GM21515 (cell line): ENCODE measurements around the gene PCDH9.
"Not testable (repeated sequence)": the region's sequence is repeated elsewhere in the genome, so short reads cannot be mapped to it uniquely, and the experiment has no call there.

ENCODE experiments used
- ATAC-seq: cut with Tn5 transposase; IDR thresholded peaks from one replicate; pipeline ENCODE4 v1.9.1; 2021; ENCODE audit not compliant: unreplicated experiment

The PCDH9 gene

DNA sequence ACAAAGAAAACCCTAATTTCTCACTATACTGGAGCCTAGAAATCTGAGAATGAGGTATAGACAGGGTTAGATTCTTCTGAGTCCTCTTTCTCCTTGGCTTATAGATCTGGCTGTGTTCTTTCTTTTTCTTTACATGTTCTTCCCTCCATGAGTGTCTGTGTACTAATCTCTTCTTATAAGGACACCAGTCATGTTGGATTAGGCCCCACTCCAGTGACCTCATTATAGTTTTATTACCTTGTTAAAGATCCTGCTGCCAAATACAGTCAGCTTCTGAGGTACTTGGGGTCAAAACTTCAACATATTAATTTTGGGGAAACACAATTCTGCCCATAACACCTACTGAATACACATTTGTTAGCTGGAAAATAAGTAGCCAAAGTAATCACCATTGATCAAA lies 302.6 kb downstream of the PCDH9 start:
- ATAC-seq = no peak

DNA sequence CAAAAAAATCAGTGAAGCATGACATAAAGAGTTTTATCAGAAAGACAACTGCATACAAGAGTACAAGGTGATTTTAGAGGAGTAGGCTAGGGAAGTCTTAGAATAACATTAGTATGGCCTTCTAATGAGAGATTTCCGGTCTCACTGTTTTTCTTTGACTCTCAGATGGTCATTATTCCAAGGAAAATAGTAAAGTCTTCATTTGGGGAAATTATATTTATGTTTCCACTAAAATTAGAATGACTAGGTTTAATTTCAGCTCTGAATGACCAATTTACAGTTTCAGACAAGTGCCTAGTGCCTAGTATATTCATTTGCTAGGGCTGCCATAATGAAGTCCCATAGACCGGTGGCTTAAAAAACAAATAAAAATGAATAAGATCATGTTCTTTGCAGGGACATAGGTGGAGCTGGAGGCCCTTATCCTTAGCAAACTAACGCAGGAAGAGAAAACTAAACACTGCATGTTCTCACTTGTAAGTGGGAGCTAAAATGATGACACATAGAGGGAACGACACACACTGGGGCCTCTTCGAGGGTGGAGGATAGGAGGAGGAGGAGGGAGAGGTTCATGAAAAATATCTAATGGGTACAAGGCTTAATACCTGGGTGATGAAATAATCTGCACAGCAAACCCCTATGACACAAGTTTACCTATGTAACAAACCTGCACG lies 303.1 kb downstream of the PCDH9 start:
- ATAC-seq = no peak

DNA sequence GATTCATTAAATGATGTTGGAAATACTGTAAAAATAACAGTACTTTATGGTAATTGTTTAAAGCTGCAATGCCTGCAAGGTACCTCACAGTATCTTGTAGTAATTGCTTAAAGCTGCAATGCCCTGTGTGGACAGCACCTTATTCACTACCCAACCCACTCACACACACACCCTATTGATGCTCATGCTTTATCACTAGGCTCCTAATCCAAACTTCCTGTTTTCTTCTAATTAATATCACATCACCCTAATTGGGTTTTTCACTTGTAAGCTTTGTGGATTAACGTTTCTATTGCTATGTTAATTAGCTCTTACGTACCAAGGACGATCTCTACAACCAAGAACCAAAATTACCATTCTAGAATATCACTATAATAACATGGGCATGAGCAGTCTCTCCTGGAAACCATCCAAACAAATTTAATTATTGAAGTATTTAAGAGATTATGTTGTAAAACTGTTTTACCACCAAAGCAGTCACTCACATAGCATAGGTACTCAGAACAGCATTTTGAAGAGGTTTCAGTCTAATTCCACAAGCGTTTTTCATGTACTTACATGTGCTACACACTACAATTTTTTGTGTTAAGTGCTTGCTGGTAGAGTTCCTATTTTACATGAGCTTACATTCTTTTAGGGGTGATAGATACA lies 303.8 kb downstream of the PCDH9 start:
- ATAC-seq = no peak

DNA sequence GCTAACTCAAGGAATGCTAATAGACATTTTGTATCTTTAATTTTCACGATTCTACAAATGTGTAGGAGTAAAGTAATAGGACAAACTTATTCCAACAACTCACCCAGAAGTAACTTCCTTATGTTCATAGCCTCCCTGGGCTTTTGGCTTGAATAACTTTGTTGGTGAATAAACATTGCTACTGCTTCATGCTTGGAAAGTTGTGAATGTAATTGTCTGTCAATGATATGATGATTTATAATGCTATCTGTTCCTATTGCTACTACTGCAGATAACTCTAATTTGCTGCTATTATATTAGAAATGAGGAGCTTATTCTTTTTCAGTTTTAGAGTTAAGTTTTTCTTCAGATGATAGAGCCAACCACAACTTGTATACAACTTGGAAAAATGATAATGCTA lies 307.7 kb downstream of the PCDH9 start:
- ATAC-seq = no peak

DNA sequence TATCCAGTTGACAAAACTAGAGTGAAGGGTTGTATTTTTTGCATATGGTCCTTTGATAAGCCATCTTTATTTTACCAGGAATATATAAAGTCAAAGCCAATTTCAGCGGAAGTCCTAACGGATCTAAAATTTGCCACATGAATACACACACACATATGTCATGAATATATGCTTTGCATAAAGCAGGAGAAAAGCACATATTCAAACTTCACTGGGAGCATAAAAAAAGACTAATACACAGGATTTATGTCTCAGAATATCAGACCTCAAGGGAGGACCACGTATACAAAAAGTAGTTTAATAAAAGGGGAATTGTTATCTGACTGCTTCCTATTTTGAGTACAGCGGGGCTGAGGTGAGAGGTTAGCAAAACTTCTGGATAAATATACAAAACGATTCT lies 308.7 kb downstream of the PCDH9 start:
- ATAC-seq = no peak

DNA sequence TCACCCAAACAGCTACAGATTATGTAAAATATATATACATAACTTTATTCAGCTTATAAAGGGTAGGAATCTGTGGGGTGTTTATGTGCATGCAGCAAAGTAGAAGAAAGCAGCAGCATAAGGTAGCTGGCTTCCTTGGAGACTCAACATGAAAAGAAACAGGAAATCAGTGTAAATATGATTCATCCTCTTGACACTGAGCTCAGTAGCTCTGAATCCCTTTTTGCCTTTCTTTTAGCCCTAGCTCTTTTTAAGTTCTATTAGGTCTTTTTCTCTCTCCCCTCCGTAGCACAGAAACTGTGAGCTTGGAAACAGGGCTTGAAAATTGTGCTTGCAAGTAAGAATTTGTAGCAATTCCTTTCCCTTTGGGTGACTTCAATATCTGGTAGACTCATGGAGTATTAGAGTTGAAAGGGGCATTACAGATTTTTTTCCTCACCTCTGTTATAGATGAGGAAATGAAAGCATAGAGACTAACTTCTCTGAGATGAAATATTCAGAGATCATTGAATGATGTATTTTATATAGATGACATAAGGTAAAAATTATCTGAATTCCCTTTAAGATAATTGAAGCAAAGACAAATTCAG lies 314.4 kb downstream of the PCDH9 start:
- no peak for ATAC-seq

DNA sequence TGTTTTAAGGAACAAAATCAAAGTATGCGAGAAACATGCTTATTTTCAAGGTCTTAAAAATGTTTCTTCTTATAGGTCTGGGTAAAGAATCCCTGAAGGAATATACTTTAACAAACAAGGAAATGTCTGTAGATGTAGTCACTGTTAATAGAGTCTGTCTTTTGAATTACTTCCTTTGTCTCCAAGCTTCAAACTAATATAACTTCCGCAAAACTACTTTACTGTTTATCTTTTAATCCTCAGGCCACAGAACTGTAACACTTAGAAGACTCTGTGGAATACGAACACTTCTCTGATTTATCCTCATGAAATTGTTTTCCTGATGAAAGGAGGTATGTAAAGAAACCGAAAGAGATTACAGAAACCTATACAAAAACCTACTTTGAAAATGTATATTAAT lies 316.0 kb downstream of the PCDH9 start:
- no peak for ATAC-seq

DNA sequence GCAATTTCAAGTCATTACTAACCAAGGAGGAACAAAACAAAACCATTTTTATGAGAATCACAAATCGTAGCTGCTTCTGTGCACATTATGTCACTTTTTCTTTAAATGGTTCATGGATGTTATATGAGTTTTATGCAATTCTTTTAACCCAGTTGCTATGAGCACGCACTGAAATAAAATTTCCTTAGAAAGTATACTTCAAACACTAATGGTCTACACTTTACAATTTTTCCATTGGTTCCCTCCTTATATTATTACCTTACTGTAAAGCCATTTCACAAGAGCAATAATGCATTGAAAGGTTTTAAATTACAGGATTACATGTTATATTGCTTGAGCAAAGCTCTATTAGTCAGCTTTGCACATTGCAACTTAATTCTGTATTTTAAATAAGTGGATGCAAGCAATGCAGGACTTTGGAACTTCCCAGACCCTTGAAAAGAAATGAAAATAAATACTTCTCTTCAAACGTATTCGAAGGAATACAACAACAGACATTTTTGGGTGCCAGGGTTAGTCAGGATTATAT lies 318.7 kb downstream of the PCDH9 start:
- no peak for ATAC-seq

DNA sequence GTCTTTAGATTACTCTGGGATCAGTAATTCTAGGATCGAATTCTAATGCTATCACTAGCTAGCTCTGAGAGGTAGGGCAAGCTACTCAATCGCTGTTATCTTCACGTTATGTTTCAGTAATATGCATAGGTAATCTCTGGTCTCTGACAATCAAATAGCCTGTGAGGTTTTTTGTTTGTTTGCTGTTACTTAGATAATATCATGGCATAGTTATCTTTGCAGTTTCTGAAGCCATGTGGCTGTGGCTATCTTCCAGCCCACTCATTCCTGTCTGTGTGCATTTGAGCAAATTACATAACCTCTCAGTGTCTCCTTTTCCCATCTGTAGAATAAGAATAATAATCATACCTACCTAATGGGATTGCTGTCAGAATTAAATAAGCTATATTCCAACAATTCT lies 330.2 kb downstream of the PCDH9 start:
- no peak for ATAC-seq

DNA sequence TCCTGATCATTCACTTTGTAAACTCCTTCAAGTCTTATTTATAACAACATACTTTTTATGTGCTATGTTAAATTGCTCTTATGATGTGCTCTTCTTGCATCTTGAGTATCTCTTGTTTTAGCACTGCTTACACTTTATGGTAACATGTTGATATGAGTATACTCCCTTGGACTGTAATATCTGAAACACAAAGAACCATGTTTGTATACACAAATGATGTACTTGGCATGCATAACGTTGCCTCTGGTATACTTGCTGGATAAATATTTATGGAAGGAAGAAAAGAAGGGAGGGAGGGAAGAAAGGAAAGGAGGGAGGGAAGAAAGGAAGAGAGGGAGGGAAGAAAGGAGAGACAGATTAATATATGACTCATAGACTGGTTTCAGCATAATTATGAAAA lies 333.2 kb downstream of the PCDH9 start:
- ATAC-seq = no peak

DNA sequence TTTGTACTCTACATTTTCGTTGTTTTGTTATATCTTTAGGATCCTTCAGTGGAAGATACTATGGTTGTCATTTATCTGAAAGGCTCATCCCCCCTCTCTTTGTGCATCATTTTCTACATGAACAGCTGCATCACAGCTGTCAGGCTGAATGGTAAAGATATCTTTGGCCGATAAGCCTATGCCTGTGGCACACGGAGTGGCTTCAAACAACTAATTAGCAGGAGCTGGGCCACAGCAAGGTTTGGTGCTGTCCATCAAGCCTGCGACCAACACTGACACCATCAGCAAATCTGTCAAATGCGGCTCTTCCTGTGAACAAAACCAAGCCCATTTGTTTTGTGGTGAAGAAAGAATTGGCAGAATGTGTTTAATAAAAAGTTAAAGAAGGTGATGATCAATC lies 334.4 kb downstream of the PCDH9 start:
- no peak for ATAC-seq

DNA sequence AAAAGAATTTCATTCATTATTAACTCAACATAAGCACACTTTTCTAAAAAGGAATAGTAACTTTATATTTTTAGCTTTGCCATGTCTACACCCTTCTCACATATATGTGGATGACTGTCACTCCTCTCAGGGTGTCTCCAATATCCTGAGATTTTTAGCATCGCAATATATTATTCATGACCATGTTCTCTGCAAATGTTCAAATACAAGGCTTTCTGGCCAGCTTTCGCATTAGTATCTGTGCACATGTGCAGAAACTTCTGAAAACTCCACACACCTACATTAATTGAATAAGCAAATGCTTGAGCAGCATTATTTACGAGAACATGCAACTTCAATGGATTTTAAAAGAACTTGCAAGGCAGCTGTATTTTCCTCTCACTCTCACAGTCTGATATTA lies 334.8 kb downstream of the PCDH9 start:
- no peak for ATAC-seq

DNA sequence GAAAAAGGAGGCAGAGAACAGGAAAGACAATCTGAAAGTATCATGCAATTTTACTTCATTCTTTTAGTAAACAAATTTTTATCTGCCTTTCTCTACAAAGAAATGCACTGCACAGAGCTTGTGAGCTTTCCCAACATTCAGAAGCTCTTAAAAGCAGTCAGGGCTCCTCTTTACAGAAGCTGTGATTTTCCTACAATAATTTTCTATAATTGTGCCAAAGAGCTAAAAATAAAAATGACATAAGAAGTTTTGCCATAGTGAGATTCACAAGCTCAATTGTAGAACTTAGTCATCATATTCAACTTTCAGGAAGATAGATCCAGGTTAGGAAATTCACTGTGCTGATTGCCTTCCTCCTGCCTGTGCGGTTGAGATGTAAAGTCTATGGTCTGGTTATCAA lies 341.4 kb downstream of the PCDH9 start:
- ATAC-seq = no peak

DNA sequence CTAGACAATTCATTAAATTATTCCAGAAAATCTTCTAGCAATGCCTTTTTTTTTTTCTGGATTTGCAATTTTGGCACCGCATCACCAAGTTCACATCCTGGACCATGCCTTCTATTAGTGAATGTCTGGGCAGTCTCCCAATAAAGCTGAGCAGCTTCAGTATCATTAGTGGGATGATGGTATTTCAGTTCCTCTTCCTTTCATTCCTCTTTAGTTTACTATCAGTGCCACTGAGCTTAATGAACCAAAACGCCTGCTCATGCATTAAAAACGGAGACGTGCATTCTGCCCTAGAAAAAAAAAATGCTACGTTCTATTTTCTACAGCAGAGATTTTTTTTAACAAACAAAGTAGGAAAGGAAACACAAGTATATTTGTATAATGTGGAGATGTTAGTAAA lies 343.0 kb downstream of the PCDH9 start:
- ATAC-seq = no peak

DNA sequence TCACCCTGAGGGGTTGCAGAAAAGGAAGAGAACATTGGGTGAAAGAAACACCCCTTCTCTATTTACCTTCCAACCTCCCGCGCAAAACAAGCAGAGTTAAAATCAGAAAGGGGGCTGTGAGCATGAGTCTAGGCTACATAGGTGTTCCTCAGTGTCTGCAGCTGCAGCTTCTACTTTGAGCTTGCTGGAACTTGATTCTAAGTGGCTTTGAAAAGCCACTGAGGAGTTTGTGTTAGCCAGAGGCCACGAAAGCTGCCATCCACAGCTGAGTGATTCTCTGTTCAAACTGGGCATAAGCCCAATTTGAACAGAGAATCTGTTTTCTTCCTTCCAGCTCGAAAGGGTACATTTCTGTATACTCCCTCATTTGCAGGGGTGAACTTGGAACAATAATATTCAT lies 343.9 kb downstream of the PCDH9 start:
- ATAC-seq = no peak

DNA sequence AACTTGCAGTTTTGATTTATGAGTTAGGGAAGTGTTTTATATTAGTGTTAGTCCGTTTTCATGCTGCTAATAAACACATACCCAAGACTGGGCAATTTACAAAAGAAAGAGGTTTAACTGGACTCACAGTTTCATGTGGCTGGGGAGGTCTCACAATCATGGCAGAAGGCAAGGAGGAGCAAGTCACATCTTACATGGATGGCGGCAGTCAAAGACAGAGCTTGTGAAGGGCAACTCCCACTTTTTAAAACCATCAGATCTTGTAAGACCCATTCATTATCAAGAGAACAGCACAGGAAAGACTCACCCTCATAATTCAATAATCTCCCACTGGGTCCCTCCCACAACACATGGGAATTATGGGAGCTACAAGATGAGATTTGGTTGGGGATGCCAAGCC lies 349.0 kb downstream of the PCDH9 start:
- not testable (repeated sequence) for ATAC-seq

DNA sequence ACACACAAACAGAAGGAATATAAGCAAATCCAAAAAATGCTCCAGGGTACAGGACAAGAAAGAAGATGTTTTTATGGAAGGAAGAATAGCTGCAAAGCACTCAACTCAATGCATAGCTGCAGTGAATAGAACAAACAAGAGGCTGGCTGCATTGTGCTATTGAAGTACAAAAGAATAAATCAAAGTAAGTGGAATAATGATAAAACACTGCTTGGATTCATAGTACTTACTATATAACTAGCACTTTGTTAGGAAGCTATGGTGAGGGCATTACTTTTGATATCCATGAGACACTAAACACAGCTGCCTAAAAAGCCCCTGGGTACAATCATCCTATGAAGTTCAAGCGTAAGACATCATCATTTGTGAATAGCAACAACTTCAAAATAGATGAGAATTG lies 350.1 kb downstream of the PCDH9 start:
- no peak for ATAC-seq

DNA sequence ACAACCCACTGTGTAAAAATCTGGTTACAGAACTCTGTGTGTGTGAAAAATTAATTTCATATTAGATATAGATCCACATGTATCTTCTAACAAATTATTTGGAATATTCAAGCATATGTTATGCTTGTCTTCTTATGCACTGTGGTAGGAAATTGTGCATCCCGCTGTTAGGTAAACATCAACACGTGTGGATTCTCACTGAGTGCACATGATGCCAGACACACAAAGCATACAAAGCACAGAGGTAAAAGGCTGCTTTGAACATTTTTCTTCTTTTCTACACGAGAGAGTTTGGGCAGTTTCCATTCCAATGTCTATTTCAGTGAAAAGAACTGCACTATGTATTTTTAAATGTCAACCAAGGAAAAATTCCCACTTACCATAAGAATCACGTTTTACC lies 354.9 kb downstream of the PCDH9 start:
- ATAC-seq = no peak

DNA sequence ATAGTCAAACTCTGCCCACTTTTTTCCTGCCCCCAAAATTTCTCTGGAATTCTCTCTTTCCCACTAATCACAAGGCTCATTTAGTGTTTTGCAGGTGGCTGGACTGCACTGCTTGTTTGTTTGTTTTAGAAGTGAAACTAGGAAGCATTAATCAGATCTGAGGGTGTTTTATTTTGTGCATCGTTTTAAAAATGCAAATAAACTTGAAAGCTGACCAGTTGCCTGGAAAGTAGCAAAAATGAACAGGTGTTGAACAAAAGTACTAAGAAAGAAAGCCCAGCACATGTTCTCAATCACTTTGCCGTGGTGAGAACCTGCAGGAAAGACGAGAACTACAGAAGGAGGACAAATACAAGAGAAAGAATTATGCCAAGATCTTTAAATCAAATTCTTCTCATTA lies 365.5 kb downstream of the PCDH9 start:
- ATAC-seq = no peak

DNA sequence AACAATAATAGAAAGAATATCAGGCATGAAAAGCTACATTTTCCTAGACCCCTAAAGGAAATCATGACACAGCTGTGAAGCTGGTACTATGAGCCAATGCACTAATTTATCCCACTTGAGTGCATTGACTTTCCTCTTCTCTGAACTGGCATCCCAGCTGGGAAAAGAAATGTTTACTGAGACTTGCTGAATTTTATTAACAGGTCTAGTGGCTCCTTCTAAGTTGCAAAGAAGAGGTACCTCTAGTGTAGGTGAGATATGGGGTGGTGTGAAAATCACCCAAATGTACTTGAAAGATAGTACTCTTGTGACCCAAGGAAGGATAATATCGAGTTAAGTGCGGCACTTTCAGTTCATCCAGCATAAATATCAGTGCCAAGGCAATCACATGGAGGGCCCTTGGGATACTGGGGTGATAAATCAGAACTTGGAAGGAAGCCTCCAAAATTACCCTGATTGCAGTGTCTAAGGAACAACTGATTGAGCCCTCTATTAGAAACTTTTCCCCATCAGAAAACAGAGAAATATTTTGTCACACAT lies 369.2 kb downstream of the PCDH9 start:
- ATAC-seq = no peak

DNA sequence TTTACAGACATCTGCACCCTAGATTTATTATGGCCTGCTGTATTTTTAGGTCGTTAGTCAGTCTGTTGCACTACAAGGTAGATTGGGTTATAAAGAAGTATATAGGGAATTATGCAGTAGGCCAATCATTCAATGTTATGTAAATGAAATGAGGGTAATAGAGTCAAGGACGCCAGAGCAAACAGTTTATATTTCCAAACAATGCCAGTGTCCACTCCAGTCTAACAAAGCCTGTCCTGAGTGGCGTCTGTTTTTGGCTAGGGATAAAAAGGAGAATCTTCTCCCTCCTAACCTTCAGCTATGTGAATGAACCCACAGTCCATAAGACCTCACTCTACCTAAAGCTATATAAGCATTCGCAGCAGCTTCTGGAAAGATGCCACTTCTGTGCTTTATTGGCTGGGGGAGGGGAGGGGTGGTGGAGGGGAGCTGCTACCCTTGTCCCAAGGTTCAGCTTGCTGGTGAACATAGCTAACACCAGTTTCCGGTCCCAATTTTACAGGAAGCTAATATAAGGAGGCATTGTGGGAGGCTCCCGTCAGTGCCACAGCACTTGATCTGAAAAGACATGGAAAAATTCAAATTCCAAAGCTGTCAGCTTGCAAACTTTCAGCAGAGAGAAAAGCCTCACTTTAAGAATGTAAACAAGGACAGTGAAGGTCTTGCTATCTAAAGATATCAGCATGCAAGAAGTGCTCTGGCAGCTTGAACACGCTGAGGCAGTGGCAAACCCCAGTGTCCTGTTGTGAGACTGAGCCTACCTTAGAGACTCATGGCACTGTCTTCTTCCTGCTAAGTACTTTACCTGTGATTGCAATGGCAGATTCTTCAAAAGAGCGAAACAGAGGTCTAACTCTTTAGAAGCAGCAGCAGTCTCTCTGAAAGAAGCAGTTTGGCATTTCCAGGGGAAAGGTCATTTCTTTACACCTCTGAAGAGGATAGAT lies 369.9 kb downstream of the PCDH9 start:
- ATAC-seq = no peak
